HepG2 (cell line): ENCODE measurements around the gene TTLL10. TPM values are rescaled to one million over a fixed set of nuclear protein-coding genes. Genes with fewer than 3 reads are reported as not detected.
A peak's percentile ranks its signal among the peaks of the same experiment; 100 is the strongest.

Experiments
- ARNT ChIP-seq: fragments of 450-650 bp; IDR thresholded peaks from 2 replicates; pipeline ENCODE4 v1.6.1; 2017
- CBX2 ChIP-seq, 2 experiments: fragments of 200-600 bp in 1 of 2; sonication (generic); formaldehyde crosslinking in 1 of 2; IDR thresholded peaks; 2 replicates each; pipeline versions ENCODE4 v1.7.0 to v1.8.1; 2018 to 2022; ENCODE audit warnings: low read depth in 2 of 2, low read length in 1 of 2, mild to moderate bottlenecking in 1 of 2, missing genetic modification reagents in 1 of 2
- CEBPG ChIP-seq: IDR thresholded peaks from 2 replicates; pipeline ENCODE4 v1.6.1; 2016
- FOXA1 ChIP-seq, 2 experiments: fragments of 450-650 bp in 1 of 2; sonication (generic) in 1 of 2; formaldehyde crosslinking in 1 of 2; IDR thresholded peaks; 2 replicates each; pipeline versions ENCODE4 v1.4.0 to v1.6.1; 2016 to 2020; ENCODE audit warnings: missing genetic modification reagents in 1 of 2
- KAT8 ChIP-seq: IDR thresholded peaks from 2 replicates; pipeline ENCODE4 v1.6.1; 2016; ENCODE audit warnings: missing genetic modification reagents, missing compliant biosample characterization
- MBD4 ChIP-seq: IDR thresholded peaks from 2 replicates; pipeline ENCODE4 v1.6.1; 2012; ENCODE audit warnings: low read length, inconsistent platforms, borderline replicate concordance
- MEIS2 ChIP-seq: sonication (generic); formaldehyde crosslinking; IDR thresholded peaks from 2 replicates; pipeline ENCODE4 v1.9.0; 2021; ENCODE audit warnings: mild to moderate bottlenecking, missing genetic modification reagents
- NCOA1 ChIP-seq: sonication (generic); formaldehyde crosslinking; IDR thresholded peaks from 2 replicates; pipeline ENCODE4 v1.9.0; 2021; ENCODE audit warnings: missing genetic modification reagents
- PHF5A ChIP-seq: IDR thresholded peaks from one replicate; pipeline ENCODE4 v1.6.1; 2018; ENCODE audit warnings: low read depth, missing genetic modification reagents; ENCODE audit not compliant: unreplicated experiment
- POLR2AphosphoS5 ChIP-seq: IDR thresholded peaks from 2 replicates; pipeline ENCODE4 v1.6.1; 2012; ENCODE audit warnings: low read depth, low read length
- PRDM15 ChIP-seq: sonication (generic); formaldehyde crosslinking; IDR thresholded peaks from 2 replicates; pipeline ENCODE4 v1.4.0; 2020; ENCODE audit warnings: missing genetic modification reagents
- TRIM24 ChIP-seq: sonication (generic); formaldehyde crosslinking; IDR thresholded peaks from 2 replicates; pipeline ENCODE4 v1.8.0; 2022; ENCODE audit warnings: mild to moderate bottlenecking, missing genetic modification reagents
- ZBED4 ChIP-seq: sonication (generic); formaldehyde crosslinking; IDR thresholded peaks from 2 replicates; pipeline ENCODE4 v1.4.0; 2020; ENCODE audit warnings: missing genetic modification reagents, borderline replicate concordance
- ZBTB1 ChIP-seq: sonication (generic); formaldehyde crosslinking; IDR thresholded peaks from 2 replicates; pipeline ENCODE4 v1.4.0; 2020; ENCODE audit warnings: missing genetic modification reagents, borderline replicate concordance
- ZNF354B ChIP-seq: sonication (generic); formaldehyde crosslinking; IDR thresholded peaks from 2 replicates; pipeline ENCODE4 v1.8.0; 2022; ENCODE audit warnings: mild to moderate bottlenecking, missing genetic modification reagents
- ZNF383 ChIP-seq: sonication (generic); formaldehyde crosslinking; IDR thresholded peaks from 2 replicates; pipeline ENCODE4 v1.4.0; 2020; ENCODE audit warnings: missing genetic modification reagents, mild to moderate bottlenecking, borderline replicate concordance
- ZNF44 ChIP-seq: sonication (generic); formaldehyde crosslinking; IDR thresholded peaks from 2 replicates; pipeline ENCODE4 v1.5.1; 2020; ENCODE audit warnings: mild to moderate bottlenecking, missing genetic modification reagents
- ZNF776 ChIP-seq: sonication (generic); formaldehyde crosslinking; IDR thresholded peaks from 2 replicates; pipeline ENCODE4 v1.4.0; 2020; ENCODE audit warnings: mild to moderate bottlenecking, missing genetic modification reagents
- ZNF790 ChIP-seq: sonication (generic); formaldehyde crosslinking; IDR thresholded peaks from 2 replicates; pipeline ENCODE4 v1.8.0; 2022; ENCODE audit warnings: missing genetic modification reagents, mild to moderate bottlenecking, borderline replicate concordance
- ZSCAN29 ChIP-seq: sonication (generic); formaldehyde crosslinking; conservative IDR thresholded peaks from 2 replicates; pipeline ENCODE4 v1.4.0; 2020; ENCODE audit warnings: mild to moderate bottlenecking, missing genetic modification reagents
- polyA plus RNA-seq, 8 experiments: library from polyadenylated mRNA; depleted of rRNA in 3 of 8; stranded (reverse) in 7 of 8; unstranded in 1 of 8; fragments of >200 nt; fragmentation: Illumina TruSeq in 4 of 8; extraction: Trizol in 4 of 8; gene quantifications; 2 replicates each; pipeline versions ENCODE4 v1.2.1 to v1.2.3, GENCODE V29; 2011 to 2016; ENCODE audit warnings: low read depth in 4 of 8, missing spikeins in 1 of 8, mixed read lengths in 1 of 8; ENCODE audit not compliant: insufficient read depth in 1 of 8
- total RNA-seq, 5 experiments: library from RNA; depleted of rRNA; stranded (reverse); fragments of >200 nt; fragmentation: Illumina TruSeq; extraction: Trizol; gene quantifications; 2 replicates each; pipeline ENCODE4 v1.2.3, GENCODE V29; 2016; ENCODE audit warnings: low read depth in 1 of 5

The TTLL10 gene
- total and polyA plus RNA-seq, 2 of the 13 experiments (the other 11 are each of a cell fraction or from before 2014, with no cell fraction given), result not detected

DNA sequence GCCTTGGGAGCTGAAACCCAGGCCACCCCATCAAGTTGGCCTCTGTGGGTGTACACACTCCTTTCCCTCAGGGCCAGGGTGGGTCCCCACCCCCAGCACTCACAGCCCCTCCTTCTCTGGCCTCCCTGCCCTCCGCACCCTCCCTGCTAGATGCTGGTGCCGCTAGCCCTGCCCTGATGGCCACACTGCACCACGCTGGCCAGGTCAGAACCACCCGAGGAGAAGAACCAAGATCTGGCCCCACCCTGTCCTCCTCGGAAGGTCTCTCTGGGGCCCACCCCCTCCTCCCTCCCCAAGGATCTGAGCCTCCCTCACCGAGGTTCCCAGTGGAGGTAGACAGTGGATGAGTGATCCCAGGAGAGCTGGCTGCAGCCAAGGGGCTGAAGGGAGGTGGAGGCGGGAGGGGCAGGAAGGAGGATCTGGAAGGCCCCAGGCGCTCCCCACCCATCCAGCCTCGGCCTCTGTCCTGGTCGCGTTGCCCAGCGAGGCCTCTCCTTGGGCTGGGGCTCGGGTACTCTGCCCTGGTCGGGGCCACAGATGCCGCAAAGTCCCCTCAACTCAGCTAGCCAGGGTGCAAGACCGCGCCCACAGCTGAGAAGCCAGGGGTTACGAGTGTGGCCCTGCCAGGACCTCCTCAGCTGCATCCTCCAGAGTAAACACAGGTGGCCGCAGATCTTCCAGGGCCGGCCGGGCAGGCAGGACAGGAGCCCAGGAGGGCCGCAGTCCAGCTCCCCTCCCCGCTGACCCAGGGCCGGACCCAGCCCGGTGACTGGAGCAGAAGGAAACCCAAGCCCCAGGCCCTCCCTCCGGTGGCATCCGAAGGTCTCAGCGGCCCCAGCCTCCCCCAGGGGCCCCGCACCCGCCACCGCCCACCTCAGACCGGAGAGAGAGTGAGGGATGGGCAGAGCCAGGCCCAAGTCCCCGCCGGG, 63.5 kb downstream of the TTLL10 start (continued):
- TF ChIP-seq FOXA1 (IDR thresholded peaks at IDR 0.05) (no peak), FOXA1 (CRISPR knock-in tag; IDR thresholded peaks at IDR 0.05) (peak; percentile 82), ZBED4 (CRISPR knock-in tag) (peak; percentile 11; the same call in 1 of the 2 replicates), CBX2 (IDR thresholded peaks at IDR 0.05; ENCODE audit: low read depth, low read length) (no peak), CBX2 (CRISPR knock-in tag; IDR thresholded peaks at IDR 0.05; ENCODE audit: low read depth) (no peak), CEBPG (CRISPR knock-in tag) (no peak), ZNF790 (0 out of 2 replicates have a peak, but pooled peaks have one; percentile 10), KAT8 (no peak), ZNF776 (CRISPR knock-in tag) (no peak), MEIS2 (CRISPR knock-in tag) (0 out of 2 replicates have a peak, but pooled peaks have one; percentile 20), ZNF383 (no peak), ZNF354B (CRISPR knock-in tag) (no peak), ZSCAN29 (CRISPR knock-in tag) (0 out of 2 replicates have a peak, but pooled peaks have one; percentile 21), PHF5A (no peak), ZNF44 (CRISPR knock-in tag) (no peak), PRDM15 (CRISPR knock-in tag) (no peak), MBD4 (no peak), TRIM24 (CRISPR knock-in tag) (no peak), NCOA1 (0 out of 2 replicates have a peak, but pooled peaks have one; percentile 28), POLR2AphosphoS5 (0 out of 2 replicates have a peak, but pooled peaks have one; percentile 11), ZBTB1 (no peak), ARNT (no peak)
